Activated naive CD8-positive, alpha-beta T cell (primary cell): ENCODE results near the gene USP22.

ENCODE experiments used
- H3K27ac Mint-ChIP-seq: one replicate; pipeline ENCODE4 v1.8.0; 2021; ENCODE audit warnings: mixed read lengths
- H3K27me3 Mint-ChIP-seq: one replicate; pipeline ENCODE4 v1.8.0; 2021; ENCODE audit warnings: mixed read lengths
- H3K36me3 Mint-ChIP-seq: one replicate; pipeline ENCODE4 v1.8.0; 2021; ENCODE audit warnings: mixed read lengths
- H3K4me1 Mint-ChIP-seq: one replicate; pipeline ENCODE4 v1.8.0; 2021; ENCODE audit warnings: low read depth, mixed read lengths
- H3K4me3 Mint-ChIP-seq: one replicate; pipeline ENCODE4 v1.8.0; 2021; ENCODE audit warnings: mild to moderate bottlenecking, mixed read lengths
- H3K9me3 Mint-ChIP-seq: one replicate; pipeline ENCODE4 v1.8.0; 2021; ENCODE audit warnings: low read depth, mixed read lengths

Gene USP22

GRCh38 chr17:20993863-20994778 is 48.7 kb downstream of the USP22 start:
- no peaks in the 10 kb centered on the region for H3K9me3 Mint-ChIP-seq
- peaks cover 17% of the 10 kb centered on the region for H3K4me1 Mint-ChIP-seq
- peaks cover 3% of the 10 kb centered on the region for H3K36me3 Mint-ChIP-seq
- no peak overlapping the region for H3K4me3 Mint-ChIP-seq
- H3K27me3 Mint-ChIP-seq, result no peaks in the 10 kb centered on the region
- no peak overlapping the region for H3K27ac Mint-ChIP-seq

DNA sequence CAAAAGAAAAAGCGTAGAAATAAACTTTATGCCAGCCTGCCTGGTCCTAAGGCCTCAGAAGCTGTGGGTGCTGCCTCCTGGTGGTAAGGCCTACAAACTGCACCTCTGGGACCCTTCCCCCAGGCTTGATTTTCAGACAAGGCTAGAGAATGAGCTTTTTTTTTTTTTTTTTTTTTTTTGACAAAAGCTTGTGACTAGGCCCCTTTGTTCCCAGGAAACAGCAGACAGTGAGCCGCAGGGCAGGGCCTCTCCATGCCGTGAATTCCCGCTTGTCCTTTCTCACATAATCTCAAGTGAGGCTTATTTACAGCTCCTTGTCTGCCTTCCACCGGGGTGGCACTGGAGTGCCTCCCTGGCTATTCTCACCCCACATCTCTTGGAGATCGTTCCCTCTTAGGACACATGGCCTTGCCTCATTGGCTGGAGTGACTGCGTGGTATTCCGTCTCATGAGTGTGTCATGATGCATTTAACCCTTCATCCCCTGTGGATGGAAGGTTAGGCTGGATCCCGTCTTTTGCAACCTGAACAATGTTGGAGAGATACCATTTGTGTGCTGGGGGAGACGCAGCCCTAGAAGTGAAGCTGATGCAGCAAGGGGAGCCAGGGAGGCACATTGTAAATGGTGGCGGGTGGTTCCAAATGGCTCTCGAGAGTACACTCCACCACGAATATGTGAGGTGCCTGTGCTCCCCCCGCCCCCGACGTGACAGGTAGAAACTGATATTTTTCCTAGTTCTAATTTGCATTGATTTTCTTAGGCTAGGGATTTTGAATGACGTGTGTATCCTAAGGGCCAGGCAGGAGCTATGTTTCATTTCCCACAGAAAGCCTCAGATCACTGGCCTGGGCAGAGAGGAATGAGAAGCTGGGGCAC is 49.6 kb downstream of the USP22 start:
- no peaks in the 10 kb centered on the region for H3K36me3 Mint-ChIP-seq
- H3K27ac Mint-ChIP-seq, result no peak overlapping the region
- H3K4me1 Mint-ChIP-seq, result peaks cover 8% of the 10 kb centered on the region
- H3K9me3 Mint-ChIP-seq, result no peaks in the 10 kb centered on the region
- no peaks in the 10 kb centered on the region for H3K27me3 Mint-ChIP-seq
- no peak overlapping the region for H3K4me3 Mint-ChIP-seq

- H3K27ac Mint-ChIP-seq, result no peak overlapping the region
- peaks cover 5% of the 10 kb centered on the region for H3K4me1 Mint-ChIP-seq
- H3K4me3 Mint-ChIP-seq, result no peak overlapping the region
- H3K9me3 Mint-ChIP-seq, result no peaks in the 10 kb centered on the region
- H3K27me3 Mint-ChIP-seq, result no peaks in the 10 kb centered on the region
- no peaks in the 10 kb centered on the region for H3K36me3 Mint-ChIP-seq
These were observed 50.4 kb downstream of the USP22 start for GRCh38 chr17:20992416-20992815.

- no peak overlapping the region for H3K27ac Mint-ChIP-seq
These were observed 51.4 kb downstream of the USP22 start for GRCh38 chr17:20991276-20992037.

DNA sequence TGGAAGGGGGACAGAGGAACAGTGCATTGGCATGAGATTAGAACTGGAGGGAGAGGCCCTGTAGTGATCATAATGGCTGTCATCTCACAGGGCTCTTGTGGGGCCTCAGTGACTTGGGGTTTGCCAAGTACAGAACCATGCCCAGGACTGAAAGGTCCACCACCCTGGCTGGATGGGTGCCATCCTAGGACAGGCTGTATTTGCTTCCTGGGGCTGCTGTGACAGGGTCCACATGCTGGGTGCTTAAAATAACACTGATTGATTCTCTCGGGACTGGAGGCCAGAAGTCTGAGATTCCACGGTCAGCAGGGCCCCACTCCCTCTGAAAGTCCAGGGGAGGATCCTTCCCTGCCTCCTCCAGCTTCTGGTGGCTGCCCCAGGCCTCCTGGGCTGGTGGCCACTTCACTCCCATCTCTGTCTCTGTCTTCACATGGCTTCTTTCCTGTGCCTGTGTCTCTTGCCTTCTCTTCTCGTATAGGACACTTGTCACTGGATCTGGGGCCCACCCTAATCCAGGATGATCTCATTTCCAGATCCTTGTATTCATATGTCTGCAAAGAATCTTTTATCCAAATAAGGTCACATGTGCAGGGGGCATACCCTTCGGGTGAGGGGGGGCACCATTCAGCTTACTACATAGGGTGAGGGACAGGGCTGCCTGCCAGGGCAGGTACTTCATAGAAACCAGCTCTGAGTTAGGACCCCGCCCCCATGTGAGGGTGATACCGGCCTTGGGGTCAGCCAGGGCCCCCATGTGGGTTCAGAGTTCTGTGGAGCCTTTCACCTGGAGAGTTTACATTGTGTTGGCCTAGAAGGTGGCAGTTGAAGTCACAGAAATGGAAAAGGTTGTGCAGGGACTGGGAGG is 52.6 kb downstream of the USP22 start:
- Mint-ChIP-seq H3K36me3 (no peaks in the 10 kb centered on the region), H3K4me1 (peaks cover 5% of the 10 kb centered on the region), H3K9me3 (no peaks in the 10 kb centered on the region), H3K4me3 (no peak overlapping the region), H3K27ac (no peak overlapping the region), H3K27me3 (no peaks in the 10 kb centered on the region)

More at GRCh38 chr17:20991276-20992037, 51.4 kb downstream of the USP22 start:
- no peak overlapping the region for H3K4me3 Mint-ChIP-seq
- peaks cover 5% of the 10 kb centered on the region for H3K4me1 Mint-ChIP-seq
- no peaks in the 10 kb centered on the region for H3K9me3 Mint-ChIP-seq
- no peaks in the 10 kb centered on the region for H3K27me3 Mint-ChIP-seq
- no peaks in the 10 kb centered on the region for H3K36me3 Mint-ChIP-seq

DNA sequence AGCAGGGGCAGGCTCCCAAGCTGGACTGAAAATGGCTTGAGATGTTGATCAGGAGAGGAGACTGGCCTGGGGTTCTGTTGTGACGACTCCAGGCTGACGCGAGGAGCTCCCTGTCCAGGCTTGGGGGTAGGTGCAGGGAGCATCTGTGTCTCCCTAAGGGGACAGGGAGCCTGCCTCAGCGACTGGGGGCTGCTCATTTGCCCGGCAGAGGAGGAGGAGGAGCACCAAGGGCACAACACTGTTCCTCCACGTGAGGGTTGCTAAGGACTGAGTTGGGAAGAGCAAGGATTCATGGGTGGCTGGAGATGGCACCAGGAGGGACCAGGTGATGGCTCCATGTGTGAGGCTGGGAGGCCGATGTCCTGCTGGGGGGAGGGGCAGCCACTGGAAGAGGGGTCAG is 53.3 kb downstream of the USP22 start:
- Mint-ChIP-seq H3K9me3 (no peaks in the 10 kb centered on the region), H3K27me3 (no peaks in the 10 kb centered on the region), H3K4me1 (peaks cover 5% of the 10 kb centered on the region), H3K27ac (no peak overlapping the region), H3K4me3 (no peak overlapping the region), H3K36me3 (no peaks in the 10 kb centered on the region)

DNA sequence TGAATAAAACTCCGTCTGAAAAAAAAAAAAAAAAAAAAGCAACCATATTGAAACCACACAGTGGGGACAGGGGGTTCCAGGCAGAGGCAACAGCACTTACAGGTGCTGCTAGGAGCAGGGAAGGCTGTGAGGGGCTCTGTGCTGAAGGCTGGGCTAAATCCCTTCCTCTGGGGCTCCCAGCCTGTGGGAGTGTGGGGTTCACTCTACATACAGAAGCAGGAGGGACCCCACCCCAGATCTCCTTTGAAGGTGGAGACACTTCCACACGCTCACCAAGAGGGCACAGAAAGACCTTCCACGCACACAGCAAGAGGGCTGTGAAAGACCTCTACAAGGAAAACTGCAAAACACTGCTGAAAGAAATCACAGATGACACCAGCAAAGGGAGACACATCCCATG is 53.9 kb downstream of the USP22 start:
- peaks cover 5% of the 10 kb centered on the region for H3K4me1 Mint-ChIP-seq

DNA sequence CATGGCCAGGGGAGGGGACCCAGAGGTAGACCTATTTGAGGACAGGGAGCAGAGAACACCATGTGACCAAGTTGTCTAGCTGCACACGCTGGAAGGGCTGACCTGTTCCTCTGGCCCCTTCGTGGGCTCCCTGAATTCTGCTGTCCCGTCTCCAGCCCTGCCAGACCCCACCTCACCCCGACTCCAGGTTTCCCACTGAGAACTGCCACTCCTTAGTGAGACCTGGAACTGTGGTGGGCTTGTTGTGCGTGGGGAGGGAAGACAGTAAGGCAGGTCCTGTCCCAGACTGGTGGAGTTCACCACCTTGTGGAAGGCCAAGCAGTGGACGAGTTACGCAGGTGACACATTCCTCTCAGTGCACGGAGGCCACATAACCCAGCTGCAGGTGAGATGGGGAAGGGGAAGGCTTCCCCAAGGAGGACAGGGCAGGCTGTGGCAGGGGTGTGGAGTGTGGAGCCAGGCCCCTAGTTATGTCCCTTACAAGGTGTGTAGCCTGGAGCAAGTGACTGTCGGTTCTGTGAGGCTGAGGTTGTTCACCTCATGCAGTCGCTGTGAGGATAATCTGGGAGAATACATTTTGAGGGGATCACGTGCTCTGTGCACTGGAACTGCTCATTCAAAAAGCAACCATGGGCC is 54.7 kb downstream of the USP22 start:
- H3K27ac Mint-ChIP-seq, result no peak overlapping the region
- H3K4me3 Mint-ChIP-seq, result no peak overlapping the region
- peaks cover 2% of the 10 kb centered on the region for H3K4me1 Mint-ChIP-seq
- no peaks in the 10 kb centered on the region for H3K9me3 Mint-ChIP-seq
- H3K27me3 Mint-ChIP-seq, result no peaks in the 10 kb centered on the region
- H3K36me3 Mint-ChIP-seq, result no peaks in the 10 kb centered on the region

More for the DNA sequence above, 53.9 kb downstream of the USP22 start:
- Mint-ChIP-seq H3K4me3 (no peak overlapping the region), H3K27ac (no peak overlapping the region), H3K9me3 (no peaks in the 10 kb centered on the region), H3K27me3 (no peaks in the 10 kb centered on the region), H3K36me3 (no peaks in the 10 kb centered on the region)

GRCh38 chr17:20987511-20987910 is 55.3 kb downstream of the USP22 start:
- Mint-ChIP-seq H3K27me3 (no peaks in the 10 kb centered on the region), H3K4me3 (no peak overlapping the region), H3K27ac (no peak overlapping the region), H3K4me1 (no peaks in the 10 kb centered on the region), H3K9me3 (no peaks in the 10 kb centered on the region), H3K36me3 (no peaks in the 10 kb centered on the region)

- Mint-ChIP-seq H3K4me3 (no peak overlapping the region), H3K9me3 (no peaks in the 10 kb centered on the region), H3K36me3 (no peaks in the 10 kb centered on the region), H3K27ac (no peak overlapping the region), H3K27me3 (no peaks in the 10 kb centered on the region), H3K4me1 (no peaks in the 10 kb centered on the region)
These were observed 55.9 kb downstream of the USP22 start for GRCh38 chr17:20986767-20987510.

- Mint-ChIP-seq H3K27me3 (peaks cover 6% of the 10 kb centered on the region), H3K9me3 (no peaks in the 10 kb centered on the region), H3K27ac (no peak overlapping the region), H3K4me3 (no peak overlapping the region), H3K36me3 (no peaks in the 10 kb centered on the region), H3K4me1 (no peaks in the 10 kb centered on the region)
These were observed 59.5 kb downstream of the USP22 start for GRCh38 chr17:20983359-20983637.

DNA sequence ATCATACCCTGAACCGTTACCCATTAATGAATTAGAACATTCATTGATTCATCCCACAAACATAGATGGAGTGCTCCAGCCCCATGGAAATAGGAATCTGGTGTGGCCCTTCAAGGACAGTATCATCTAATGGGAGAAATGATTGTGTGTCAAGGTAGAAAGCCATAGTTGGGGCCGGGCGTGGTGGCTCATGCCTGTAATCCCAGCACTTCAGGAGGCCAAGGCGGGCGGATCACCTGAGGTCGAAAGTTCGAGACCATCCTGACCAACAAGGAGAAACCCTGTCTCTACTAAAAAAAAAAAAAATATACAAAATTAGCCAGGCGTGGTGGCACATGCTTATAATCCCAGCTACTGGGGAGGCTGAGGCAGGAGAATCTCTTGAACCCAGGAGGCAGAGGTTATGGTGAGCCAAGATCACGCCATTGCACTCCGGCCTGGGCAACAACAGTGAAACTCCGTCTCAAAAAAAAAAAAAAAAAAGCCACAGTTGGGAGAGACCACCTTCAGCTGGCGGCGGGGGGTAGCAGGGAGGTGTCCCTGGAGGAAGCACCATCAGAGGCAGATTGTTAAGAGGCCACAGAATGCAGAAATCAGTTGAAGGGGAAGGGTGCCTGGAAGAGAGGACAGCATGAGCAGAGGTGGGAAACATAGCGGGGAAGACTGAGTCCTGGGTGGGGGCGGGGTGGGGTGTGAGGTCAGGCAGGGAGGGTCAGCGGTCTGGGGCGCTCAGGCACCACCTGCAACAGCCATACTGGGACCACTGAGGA is 60.0 kb downstream of the USP22 start:
- H3K9me3 Mint-ChIP-seq, result no peaks in the 10 kb centered on the region
- H3K4me3 Mint-ChIP-seq, result no peak overlapping the region
- no peak overlapping the region for H3K27ac Mint-ChIP-seq
- no peaks in the 10 kb centered on the region for H3K36me3 Mint-ChIP-seq
- H3K4me1 Mint-ChIP-seq, result no peaks in the 10 kb centered on the region
- peaks cover 6% of the 10 kb centered on the region for H3K27me3 Mint-ChIP-seq
